GM21526 (cell line): Measurements from ENCODE around the gene PDZD2.
"Not testable (repeated sequence)": the region's sequence is repeated elsewhere in the genome, so short reads cannot be mapped to it uniquely, and the experiment has no call there.

Source experiments
- ATAC-seq: cut with Tn5 transposase; IDR thresholded peaks from one replicate; pipeline ENCODE4 v1.9.1; 2021; ENCODE audit warnings: moderate library complexity; ENCODE audit not compliant: unreplicated experiment, low FRiP score

Gene PDZD2

DNA sequence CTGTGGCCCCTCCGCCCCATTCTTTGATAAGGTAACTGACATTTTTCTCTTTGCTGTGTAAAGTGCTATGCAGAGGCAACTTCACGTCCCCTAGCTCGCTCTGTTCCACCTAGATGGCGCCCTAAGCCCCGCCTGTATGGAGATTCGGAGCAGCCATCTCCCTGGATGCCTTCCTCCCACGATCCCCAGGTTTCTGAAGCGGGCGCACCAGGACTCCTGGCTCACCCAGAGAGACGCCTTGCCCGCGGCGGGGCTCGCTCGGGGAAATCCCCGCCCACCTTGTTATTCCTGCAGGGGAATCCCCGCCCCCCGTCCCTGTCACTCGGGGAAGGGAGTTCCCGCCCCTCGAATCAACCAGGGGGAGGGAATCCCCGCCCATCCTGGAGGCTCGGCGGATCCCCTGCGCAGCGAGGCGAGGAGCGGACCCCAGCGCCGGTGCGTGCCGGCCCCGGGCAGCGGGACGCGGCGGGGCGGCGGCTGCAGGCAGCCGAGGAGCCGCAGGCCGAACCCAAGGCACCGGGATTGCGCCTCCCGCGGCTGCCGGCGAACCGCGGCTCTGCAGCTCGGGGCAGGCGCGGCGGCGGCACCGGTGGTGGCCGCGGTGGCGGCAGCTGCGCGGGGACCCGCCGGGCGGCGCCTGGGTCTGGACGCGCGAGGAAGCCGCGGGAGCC is at the start of gene PDZD2:
TSS of gene PDZD2 (plus strand) at position 384 of the 671 bp plus-strand sequence.
- peak; percentile 83 for ATAC-seq

DNA sequence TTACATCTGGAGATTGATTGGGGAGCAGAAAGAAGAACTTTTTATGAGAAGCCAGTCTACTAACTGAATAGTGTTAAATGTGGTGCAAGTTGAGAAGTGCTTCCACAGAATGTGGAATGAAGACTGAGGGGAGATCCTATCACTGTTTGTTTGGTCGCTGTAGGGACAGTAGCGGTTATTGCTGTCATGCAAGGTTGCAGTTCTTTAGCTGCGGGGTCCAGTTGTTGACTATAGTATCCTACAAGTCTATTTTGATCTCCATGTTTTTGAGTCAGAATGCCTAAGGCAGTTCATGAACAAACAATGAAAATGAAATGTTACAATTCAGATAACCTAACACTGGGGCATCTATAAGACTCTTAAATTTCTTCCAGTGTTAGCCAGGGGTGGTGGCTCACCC is 45.3 kb upstream of the PDZD2 start:
- ATAC-seq, result no peak

DNA sequence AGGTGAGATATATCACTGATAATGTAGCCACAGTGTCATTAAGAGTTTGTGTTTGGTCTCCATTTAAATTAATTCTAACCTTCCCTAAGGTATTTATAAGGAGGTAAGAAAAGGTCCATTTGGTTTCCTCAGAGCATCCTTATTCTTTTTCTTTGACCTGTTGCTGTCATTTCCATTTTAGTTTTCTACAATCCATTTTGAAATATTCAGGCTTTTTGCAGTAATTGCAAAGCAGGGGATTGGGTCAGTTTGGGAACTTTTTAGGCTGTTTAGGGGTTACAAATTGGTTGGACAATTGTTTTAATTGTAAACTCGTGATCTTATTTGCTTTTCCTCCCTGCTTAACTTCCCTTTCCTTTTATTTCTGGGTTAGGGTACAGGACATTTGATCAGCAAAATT is 42.6 kb upstream of the PDZD2 start:
- no peak for ATAC-seq

DNA sequence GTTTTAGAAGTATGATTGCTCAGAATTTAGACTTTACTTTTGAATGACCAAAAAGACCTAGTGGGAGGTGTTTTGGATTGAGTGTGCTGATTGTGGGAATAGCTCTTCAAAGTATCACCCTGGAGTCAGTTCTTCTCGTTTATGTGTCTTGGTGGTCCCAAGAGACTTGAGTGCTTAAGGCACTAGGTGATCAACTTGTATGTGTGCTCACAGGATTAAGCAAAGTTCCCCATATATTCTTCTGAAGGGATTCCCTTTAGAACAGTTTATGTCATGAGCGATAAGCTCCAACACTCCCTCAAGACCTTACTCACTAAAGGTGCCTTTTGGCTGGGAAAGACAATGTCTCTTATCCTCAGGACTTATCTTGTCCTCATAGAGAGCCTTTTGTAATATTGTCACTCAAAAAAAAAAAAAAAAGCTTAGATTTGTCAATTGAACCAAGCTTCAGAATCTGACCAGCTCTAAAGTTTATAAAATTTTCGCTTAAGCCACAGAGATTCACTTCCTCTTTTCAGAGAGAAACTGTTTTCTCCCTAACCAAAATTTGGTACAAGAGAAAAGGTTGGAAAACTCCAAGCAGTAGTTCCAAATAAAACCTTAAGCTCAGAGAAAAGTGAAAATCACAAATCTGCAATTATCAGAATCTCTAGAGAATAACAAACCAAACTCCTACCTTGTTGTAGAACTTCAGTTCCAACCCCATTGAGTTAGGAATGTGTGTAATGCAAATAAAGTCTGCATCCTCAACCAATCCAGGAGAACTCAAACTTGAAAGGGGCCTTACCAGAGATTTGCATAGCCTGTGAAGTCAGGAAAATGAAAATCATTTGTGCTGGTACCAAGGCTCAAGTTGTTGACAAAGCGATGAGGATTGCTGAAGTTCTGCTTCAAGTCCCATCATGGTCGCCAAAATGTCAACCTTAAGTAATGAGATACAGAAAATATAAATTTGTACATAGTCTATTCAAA is 40.0 kb upstream of the PDZD2 start:
- ATAC-seq, result no peak

DNA sequence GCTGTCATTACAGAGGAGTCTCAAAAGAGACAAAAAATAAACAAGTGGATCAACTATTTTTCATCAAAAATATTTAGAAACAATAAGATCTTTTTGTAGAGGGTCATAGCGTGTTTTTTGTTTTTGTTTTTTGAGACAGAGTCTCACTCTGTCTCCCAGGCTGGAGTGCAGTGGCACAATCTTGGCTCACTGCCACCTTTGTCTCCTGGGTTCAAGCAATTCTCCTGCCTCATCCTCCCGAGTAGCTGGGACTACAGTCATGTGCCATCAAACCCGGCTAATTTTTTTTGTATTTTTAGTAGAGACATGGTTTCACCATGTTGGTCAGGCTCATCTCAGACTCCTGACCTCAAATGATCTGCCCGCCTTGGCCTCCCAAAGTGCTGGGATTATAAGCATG is 36.6 kb upstream of the PDZD2 start:
- not testable (repeated sequence) for ATAC-seq

DNA sequence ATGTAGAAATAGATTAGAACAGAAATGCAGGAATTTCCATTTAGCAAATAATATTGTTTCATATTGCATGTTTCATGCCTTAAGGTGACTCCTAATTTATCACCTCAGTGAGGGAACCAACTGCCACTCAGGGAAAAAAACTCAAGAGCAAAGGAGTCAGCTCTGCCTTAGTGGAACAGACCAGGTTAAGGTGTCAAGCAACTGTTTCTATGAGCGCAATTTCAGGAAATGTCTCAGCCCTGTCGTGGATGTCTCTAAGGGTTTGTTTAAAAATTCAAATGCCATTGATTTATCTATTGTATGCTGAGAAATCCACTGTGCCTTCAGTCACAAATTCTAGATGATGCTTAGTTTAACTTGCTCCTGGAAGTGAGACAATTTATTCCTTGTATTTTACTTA is 34.7 kb upstream of the PDZD2 start:
- ATAC-seq, result no peak

DNA sequence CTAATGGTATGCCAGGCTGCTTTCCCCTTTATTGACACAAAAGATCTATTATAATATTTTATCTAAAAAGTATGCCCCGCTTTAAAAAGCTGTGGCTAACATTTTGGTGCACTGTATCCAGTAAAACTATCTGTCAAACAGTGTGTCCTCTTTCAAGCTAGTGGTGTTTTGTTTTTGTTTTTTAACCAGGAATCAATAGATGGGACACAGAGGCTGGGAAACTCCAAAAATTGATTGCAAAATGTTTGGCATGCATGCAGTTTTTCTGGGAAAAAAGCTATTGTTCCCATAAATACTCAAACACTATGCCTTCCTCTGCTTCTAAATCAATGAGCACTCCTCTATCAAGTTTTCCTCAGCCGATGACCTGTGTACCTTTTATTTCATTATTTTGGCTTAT is 34.3 kb upstream of the PDZD2 start:
- ATAC-seq, result no peak

DNA sequence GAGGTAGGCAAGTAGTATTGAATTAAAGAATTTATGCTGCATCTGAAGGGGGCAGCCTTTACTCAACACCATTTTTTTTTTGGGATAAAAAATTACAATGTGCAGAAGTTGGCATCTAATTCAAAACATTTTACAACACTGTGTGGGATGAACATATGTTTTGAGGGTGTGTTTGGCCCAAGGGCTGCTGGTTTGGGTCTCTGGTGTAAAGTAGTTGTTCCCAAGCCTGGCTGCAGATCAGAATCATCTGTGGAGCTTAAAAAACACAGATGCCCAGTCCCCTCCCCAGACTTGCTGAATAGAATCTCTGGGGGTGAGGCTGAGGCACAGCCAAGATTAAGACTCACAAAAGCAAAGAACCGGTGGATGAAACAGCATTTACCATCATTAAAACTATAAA is 33.0 kb upstream of the PDZD2 start:
- ATAC-seq, result no peak

DNA sequence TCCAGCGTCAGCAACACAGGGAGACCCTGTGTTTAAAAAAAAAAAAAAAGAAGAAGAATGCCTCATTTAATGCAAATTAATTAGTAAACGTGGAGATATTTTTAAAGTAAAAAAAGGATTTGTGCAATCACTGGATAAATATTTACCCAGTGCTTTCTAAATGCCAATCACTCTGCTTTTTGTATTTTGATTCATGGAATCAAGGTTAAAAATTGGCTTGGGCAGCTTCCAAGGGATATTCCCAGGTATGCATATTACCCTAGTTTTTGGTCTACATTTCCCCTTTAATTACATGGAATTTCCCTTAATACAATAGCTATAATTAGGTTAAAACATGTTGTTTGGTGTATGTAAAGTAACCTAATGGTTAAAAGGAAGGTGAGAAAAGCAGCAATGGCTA is 31.4 kb upstream of the PDZD2 start:
- ATAC-seq, result no peak

DNA sequence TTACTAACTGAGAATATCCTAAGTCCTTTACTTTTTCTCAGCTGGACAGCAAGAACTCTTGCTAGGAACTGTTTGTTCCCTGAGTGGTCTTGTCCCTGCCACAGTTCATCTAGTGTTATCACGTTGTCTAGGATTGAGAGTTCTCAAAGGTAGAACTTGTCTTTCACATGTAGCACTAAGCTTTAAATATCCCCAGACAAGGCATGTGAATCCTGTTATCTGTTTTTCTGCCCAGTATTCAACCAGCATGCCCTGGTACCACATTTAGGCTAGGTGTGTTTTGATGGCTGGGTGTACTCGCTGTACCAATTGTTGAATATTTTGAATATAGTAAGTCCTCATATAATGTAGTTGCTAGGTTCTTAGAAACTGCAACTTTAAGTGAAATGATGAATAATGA is 27.9 kb upstream of the PDZD2 start:
- ATAC-seq, result no peak

DNA sequence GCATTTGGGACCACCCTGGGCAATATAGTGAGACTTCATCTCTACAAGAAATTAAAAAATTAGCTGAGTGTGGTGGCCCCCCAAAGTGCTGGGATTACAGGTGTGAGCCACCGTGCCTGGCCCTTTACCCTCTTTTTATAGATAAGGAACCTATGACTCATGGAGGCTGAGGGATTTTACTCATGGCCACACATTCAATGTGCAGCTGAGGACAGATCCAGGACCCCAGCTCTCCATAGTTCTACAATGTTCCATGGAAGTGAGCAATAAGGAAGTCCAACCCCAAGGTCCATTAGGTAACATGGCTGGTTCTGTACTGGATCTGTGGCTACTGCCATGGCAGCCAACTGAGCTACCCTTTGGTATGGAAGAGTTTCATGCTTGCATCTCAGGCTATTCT is 25.3 kb upstream of the PDZD2 start:
- no peak for ATAC-seq

DNA sequence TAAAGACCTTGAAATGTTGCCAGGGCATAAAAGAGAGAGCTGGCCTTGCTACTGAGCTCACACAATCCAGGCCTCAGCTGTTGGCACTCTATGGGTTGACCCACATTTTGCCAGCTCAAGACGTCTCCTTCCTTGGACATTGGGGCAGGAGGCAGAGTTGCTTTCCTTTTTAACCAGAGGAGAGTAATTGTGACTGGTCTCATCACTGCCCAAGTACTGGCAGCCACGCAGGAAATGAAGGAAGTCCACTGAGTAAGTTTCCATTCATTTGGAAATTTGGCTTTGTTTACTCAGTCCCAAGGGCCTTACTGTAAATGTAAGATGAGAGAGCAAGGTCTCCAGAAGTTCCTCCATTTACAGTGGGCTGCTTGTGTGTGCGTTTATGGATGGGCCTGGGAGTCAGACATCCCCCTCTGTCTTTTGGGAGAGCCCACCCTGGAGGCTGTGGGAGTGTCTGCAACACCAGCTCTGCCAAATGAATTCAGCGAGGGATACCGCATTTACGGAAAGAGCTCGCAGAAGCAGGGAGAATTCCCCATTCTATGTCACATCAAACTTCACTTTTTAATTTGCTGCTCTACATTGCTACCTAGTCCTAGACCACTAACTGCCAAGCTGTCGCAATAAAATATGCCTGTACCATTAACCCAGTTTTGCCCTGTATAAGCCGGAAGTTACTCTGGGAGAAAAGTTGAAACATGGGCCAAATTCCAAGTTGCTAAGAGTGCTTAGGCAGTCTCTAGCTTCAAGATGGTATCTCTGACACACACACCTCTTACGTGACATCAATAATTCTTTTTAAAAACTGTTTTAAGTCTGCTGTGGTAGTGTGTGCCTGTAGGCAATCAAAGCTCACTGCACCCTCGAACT is 24.5 kb upstream of the PDZD2 start:
- ATAC-seq, result no peak

DNA sequence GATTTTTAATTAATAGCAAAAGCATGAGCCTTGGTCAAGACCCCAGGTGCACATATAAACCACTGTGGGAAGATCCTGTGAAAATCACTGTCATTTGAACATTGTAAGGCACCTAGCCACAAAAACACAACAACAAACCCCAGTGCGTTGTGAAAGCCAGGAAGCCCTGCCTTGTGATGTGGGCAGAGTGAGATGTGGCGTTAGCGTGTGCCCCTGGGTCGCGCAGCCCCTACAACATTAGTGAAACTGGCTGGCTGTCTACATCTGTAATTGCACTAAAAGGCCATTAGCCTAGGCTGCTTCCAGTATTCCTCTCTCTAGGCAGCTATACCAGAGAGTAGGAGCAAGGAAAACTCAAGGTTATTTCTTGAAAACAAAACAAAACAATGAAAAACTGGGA is 21.1 kb upstream of the PDZD2 start:
- ATAC-seq, result no peak

DNA sequence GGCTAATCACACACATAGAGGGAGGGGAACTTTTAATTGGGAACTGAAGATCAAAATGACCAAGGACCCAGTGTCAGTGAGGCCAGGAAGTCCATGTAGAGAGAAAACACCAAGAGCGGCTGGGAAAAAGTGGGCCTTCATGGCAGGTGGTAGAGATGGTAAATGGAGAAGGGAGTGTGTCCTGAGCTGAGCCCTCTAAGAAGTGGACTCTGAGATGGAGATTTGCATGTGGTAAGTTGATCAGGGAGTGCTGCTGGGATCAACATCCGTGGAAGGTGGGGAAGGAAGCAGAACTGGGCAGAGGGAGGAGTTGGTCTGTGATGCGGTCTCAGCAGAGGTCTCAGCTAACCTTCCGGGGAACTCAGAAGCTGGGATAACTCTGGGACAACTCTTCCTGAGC is 18.9 kb upstream of the PDZD2 start:
- ATAC-seq, result no peak

DNA sequence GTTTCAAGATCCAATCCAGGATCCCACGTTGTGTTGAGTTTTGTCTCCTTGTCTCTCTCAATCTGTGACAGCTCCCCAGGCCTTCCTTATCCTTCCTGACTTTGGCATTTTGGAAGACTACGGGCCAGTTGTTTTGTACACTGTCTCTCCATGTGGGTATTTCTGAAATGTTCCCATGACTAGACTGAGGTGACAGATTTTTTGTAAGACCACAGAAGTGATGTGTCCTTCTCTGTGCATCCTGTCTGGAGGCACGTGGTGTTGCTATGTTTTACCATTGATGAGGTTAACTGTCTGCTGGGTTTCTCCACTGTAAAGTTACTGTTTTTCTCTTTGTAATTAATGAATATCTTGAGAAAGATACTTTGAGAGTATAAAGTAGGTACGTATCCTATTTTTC is 15.7 kb upstream of the PDZD2 start:
- ATAC-seq, result no peak

DNA sequence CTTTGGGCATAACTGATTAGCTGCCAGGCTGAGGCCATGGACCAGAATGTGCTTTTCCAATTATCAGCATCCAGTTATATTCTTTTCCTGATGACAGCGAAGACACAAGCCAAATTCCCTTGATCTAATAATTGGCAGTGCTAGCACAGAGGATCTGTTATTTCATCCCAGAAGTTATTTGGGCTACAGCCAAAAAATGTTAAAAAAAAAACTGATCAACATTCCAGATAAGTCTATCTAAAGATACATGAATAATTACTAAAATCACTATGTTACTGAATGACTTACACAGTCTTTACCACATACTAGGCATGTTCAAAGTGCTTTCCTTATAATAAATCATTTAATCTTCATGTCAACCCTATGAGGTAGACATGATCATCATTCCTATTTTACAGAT is 13.5 kb upstream of the PDZD2 start:
- ATAC-seq, result no peak

DNA sequence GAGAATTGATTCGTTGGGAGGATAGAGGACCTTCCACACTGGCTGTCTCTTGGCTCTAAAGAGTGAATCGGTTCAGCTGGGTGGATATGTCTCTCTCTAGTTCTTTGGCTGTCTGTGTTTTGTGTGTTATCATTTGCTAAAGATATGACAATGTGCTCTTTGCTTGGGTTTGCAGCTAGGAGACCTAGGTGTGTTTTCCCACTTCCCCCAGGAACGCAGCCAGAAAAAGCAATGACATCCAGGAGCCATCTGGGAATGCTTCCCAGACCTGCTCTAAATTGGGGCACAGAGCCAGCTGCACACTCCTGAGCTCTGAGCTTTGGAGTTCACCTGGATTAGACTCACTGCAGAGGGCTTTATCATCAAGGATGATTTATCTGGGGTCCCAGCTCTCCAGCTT is 12.8 kb upstream of the PDZD2 start:
- no peak for ATAC-seq

DNA sequence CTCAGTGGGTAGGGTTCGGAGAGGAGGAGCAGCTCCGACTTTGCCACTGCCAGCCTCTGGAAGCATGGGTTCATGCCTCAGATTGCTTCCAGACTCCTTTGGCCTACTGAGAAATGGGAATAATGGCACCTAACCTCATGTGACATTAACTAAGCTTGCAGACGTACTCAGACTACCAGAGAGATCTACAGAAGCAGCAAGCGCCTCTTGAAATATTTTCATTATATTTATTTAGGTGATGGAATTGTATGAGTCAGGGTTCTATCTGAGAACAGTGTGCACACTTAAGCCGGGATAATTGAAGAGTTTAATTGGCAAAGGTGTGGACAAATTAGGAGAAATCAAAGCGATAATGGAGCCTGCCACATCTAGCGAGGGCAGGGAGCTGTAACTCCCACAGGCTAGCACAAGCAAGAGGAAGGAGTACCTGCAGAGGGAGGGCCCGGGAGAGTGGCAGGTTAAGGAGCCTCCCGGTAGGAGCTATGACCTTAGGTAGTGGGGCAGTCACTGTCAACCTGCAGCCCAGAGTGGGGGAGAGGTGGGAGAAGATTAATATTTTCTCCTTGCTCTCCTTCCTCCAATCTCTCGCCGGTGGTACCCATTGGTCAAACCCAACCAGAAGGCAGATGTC is 12.2 kb upstream of the PDZD2 start:
- ATAC-seq, result no peak

DNA sequence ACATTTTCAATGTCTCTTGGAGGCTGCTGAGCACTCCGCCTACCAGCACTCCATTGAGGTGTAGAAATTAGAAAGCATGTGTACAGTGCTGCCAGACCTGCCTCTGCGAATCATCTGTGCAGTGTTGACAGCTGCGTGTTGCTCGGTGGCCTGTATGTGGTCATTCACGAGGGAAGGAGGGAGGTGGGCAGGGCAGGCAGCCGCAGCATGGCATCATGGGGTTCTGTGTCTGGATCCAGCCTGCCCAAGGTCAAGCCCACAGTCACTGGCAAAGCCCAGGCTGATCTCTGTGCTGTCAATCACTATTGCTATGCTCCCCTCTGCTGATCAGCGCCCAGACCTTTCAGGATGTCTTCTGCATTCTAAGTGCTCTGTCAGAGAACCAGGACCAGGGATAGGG is 8.0 kb upstream of the PDZD2 start:
- ATAC-seq, result no peak

DNA sequence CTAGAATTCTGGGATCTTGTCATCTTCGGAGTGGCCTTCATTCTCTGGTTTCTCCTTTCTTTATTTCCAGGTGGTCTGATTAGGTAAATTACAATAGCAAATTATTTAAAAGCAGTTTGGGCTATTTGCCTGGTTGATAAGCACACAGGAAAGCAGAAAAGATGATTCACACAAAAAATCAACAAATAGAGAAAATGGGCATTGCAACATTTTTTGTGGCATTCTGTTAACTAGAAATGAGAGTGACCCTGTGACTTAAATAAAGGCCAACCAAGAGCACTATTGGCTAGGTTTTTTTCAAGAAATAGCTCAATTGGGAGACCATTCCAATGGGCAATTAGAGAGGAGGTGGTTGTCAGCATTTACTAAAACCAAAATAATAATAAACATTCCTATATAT is 6.5 kb upstream of the PDZD2 start:
- no peak for ATAC-seq

DNA sequence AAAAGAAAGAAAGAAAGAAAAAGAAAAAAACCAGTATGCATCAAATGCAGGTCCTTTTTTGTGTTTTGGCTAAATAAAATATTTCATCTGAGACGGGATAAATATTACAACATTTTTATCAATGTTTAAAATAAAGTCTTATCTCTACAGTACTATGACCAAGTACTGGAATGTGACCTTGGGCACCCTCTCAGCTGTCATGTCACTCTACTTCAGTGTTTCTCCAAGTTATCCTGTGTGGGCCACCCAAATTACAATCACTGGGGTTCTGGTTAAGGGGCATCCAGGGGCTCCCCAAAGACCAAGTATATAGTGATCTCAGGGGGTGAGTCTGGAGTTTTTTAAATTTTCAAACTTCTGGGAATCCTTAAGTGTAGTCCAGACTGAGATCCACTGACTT is 3.5 kb upstream of the PDZD2 start:
- no peak for ATAC-seq
